GM18508 (cell line): Measurements from ENCODE around the gene ACSL5.
"Not testable (repeated sequence)": the region's sequence is repeated elsewhere in the genome, so short reads cannot be mapped to it uniquely, and the experiment has no call there.

Source experiments
- ATAC-seq: cut with Tn5 transposase; IDR thresholded peaks from one replicate; pipeline ENCODE4 v1.9.1; 2021; ENCODE audit warnings: moderate number of reproducible peaks; ENCODE audit not compliant: insufficient read depth, unreplicated experiment

ACSL5 gene

GRCh38 chr10:112372182-112372810 is 1.6 kb upstream of the ACSL5 start:
- not testable (repeated sequence) for ATAC-seq

DNA sequence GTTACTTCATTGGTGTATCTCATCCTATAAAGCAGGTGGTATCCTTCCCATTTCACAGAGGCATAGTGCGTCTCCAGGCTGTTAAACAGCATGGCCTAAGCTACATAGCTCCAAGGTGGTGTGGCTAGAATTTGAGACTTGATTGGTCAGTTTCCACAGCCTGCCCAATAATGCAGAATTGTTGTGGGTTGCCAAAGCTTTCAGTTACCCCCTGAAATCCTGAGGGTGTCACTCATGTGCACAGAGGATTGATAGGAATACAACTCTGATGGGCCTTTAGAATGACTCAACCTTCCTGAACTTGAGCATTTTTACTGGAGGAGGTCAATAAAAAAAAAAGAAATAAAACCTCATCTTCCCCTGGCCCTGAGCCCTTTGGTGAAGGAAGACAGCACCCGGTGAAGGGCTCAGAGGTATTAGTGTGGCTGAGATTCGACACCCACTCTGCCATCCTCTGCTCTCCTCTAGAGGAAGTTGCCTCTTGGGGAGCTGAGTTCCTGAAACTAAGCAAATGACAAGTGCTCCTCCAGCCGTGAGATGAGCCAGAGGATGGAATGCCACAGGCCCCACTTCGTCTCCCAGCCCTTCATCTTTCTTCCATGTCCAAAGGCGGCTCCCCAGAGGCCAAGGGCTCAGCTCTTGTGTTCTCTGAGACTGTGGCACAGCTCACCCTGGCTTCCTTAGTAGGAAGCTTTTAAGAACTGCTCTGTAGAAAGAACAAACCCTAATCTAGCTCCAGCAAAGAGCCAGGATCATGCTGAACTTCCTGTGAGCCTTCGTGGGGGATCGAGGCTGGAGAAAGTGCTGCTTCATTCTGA is 1.0 kb downstream of the ACSL5 start:
- no peak for ATAC-seq

DNA sequence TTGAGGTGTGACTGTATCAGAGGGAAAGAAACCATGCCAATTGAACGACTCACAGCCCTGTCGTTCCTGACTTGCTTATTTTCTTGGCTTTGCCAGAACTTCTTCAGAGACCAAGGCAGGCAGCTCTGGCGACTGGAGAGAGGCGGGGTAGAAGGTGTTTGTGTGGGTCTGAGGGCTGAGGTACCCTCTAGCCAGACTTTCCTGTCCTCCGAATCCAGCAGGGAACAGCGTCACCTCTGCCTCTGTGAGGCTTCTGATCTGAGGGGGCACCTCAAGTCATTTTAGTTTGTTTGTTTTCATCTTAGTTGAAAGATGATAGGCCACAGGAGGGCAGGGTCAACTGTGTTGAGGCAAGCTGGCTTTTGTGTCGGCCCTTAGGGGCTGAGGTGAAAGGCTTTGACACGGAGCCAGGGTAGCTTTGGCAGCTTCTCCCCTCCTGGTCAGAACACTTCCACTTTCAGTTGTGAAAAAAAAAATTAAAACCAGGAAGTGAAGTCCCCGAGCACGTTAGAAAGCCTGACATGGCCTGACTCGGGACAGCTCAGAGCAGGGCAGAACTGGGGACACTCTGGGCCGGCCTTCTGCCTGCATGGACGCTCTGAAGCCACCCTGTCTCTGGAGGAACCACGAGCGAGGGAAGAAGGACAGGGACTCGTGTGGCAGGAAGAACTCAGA is 1.9 kb downstream of the ACSL5 start:
- ATAC-seq: peak; percentile 86

- no peak for ATAC-seq
These were observed 2.5 kb downstream of the ACSL5 start for GRCh38 chr10:112376396-112376790.

DNA sequence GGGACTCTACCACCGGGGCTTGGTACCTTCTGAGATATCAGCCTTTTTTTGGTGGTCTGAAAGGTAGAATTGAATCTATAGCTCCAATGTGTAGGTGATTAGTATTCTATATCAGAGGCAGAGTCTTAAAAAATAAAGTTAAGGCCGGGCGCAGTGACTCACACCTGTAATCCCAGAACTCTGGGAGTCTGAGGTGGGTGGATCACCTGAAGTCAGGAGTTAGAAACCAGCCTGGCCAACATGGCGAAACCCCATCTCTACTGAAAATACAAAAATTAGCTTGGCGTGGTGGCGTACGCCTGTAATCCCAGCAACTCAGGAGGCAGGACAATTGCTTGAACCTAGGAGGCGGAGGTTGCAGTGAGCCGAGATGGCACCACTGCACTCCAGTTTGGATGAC is 3.2 kb downstream of the ACSL5 start:
- ATAC-seq: not testable (repeated sequence)

DNA sequence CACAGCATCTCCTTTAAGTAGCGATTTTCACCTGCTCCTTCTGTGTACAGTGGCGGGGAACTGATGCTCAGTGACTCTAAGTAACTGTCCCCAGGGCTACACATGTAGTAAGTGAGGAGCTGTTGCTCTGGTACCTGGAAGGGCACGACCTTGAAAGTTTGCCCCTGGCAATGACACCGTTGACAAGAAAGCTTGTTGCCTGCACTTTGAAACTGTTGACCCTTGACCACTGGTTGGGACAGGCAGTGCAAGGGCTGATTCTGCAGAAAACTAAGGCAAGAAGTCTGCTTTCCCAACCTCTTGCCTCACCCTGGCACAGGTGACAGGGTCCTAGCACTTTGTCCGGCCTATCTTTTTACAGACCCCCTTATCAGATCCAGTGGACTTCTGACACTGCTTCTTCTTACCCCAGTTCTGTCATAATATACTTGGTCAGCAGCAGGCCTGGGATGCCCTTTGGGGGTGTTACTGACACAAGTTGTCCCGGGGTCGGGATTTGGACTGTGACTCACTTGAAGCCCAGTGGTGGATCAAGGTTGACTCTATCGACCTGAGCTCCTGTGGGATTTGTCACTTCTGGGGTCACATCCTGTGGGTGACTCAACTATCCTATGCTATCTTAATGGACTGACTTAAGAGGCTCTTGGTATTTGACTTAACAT is 5.8 kb downstream of the ACSL5 start:
- ATAC-seq: no peak

DNA sequence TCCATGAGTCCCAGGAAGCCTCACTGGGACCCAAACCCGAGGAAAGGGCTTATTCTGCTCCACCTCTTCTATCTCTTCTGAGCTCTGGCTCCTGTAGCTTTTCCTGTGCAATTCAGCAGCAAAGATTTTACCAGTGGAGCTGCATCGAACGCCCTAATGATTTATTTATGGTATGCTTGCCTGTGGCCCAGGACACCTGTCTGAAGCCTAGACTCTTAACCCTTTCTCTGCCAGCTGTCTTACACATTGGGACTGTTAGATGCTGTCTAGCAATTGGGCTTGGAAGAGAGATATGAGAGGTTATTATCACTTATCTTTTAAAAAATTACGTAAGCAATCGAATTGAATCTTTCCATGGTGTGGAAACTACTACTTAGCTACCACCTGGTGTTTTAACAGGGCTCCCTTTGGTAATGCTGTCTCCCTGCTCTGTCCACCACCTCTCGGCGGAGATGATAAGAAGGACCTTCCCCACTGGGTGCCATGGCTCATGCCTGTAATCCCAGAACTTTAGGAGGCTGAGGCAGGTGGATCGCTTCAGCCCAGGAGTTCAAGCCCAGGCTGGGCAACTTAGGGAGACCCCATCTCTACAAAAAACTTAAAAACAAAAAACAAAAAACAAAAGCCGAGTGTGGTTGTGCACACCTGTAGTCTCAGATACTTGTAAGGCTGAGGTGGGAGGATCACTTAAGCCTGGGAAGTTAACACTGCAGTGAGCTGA is 8.8 kb downstream of the ACSL5 start:
- ATAC-seq: no peak

- no peak for ATAC-seq
These were observed 9.4 kb downstream of the ACSL5 start for GRCh38 chr10:112383325-112383724.

DNA sequence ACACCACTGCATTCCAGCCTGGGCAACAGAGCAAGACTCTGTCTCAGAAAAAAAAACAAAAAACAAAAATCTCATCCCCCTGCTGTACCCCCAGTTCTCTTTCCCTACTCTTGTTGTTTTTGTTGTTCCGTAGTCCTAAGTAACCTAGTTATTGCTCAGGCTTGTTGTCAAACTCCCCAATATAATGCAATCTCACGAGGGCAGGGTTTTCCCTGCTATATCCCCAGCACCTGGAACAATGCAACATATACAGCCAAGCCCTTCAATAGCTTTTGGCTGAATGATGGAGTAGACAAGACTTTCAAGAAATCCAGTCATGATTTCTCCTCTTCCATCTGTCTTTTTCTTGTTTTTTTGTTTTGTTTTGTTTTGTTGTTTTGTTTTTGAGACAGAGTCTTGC is 10.2 kb downstream of the ACSL5 start:
- no peak for ATAC-seq

DNA sequence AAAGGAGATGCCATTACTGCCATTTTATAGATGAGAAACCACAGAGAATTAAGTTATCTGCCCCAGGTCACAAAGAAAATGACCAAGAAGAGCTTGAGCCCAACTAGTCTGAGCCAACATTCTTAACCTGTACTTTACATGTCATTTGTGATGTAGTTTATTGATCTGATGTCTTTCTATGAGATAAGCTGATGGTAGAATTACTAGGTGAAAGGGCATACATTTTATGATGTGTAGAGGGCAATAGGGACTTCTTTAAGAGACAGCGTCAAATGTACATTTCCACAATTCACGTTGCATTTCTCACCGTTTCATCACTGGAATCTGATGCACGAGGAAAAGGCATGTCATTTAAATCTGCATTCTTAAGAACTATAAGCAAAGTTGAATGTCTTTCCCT is 11.3 kb downstream of the ACSL5 start:
- no peak for ATAC-seq

GRCh38 chr10:112388056-112388455 is 14.1 kb downstream of the ACSL5 start:
- ATAC-seq: not testable (repeated sequence)

DNA sequence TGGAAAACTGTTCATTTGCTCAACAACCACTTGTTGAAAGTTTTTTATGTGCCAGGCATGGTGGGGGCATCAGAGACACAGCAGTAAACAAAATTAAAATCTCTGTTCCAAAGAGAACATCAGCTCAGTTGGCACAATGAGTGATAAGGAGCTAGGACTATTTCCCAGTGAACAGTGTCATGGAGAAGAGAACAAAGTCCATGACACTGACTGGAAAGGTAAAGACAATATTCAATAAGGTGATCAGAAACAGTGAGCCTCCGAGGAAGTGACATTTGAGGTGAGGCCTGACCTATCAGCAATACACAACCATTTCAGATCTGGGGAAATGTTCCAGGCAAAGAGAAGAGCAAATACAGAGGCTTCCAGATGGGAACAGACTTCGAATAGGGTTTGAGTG is 14.6 kb downstream of the ACSL5 start:
- no peak for ATAC-seq

GRCh38 chr10:112389271-112389822 is 15.4 kb downstream of the ACSL5 start:
- ATAC-seq: peak; percentile 48

- no peak for ATAC-seq
These were observed 16.3 kb downstream of the ACSL5 start for GRCh38 chr10:112390125-112390703.

DNA sequence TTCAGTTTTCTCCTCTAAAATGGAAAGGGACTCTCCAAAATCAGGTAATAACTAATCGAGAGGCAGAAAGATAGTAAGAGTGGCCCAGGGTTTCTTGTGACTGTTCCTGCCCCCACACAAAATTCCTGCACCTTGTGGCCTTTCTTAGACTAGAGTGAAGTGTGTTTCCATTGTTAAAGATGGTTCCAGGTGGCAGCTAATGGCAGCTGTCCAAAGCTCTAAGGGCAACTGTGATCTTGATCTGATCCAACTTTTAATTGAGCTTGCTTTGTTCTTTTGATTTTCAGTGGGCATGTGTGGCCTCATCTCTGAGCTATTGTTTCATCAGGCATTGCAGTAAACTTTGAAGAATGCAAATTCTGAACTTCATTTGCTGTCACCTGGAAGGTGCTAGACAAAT is 19.4 kb downstream of the ACSL5 start:
- no peak for ATAC-seq

DNA sequence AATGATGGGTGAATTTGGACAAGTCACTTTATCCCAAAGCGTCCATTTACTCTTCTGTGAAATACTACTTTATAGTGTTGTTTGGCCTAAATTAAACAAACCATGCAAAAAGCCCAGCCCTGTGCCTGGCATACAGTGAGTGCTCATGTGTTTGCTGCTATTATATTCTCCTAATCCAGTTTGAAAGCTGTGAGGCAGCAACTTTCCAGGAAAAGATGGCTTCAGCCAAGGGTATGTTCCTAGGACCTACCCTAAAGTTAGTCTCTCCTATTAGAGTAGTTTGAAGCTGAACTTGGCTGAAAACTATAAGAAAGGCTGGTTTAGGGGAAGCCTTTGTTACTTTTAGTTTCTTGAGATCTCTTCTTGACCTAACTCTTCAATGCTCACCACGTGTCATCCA is 19.9 kb downstream of the ACSL5 start:
- ATAC-seq: no peak

DNA sequence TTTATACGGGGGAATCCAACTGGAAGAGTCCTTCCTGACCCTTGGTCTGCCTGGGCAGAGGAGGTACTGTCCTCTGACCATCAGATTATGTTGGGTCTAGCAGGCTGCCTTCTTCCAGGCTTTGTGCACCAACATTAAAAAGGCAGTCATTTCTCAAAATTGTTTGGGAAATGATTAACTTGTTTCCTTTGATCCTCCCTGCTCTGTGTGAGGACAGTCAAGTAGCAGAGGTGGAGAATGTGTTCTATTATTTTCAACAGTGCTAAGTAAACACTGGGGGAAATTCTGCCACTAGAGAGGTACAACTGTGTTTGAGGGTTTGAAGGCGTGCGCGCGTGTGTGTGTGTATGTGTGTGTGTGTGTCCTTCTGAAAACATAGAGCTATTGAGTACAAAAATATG is 20.6 kb downstream of the ACSL5 start:
- ATAC-seq: peak; percentile 35

- no peak for ATAC-seq
These were observed 22.1 kb downstream of the ACSL5 start for GRCh38 chr10:112395809-112396530.

GRCh38 chr10:112397592-112397991 is 23.7 kb downstream of the ACSL5 start:
- no peak for ATAC-seq
